GM19397 (cell line): ENCODE results near the gene BNIP3.

Source experiments
- ATAC-seq: cut with Tn5 transposase; IDR thresholded peaks from one replicate; pipeline ENCODE4 v1.9.1; 2021; ENCODE audit warnings: mild to moderate bottlenecking, moderate library complexity; ENCODE audit not compliant: unreplicated experiment

Gene BNIP3

DNA sequence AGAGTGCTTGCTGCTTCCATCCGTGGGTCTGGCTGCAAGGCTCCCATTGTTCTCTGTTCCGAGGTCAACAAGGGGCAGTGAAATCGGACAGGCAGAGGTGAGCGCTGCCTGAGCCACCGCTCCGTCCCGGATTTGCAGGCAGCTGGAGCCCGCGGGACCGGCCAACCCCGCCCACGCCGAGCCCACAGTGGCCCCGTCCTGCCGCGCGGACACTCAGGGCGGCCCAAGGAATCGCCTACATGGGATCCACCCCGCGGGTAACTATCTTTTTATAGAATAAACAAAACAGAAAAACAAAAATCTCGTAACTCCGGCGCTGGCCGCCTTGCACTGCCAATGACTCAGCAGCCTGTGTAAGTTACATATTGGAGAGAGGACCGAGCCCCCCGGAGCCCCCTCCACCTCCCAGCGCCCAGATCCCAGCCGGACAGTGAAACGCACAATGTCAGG lies 1.9 kb downstream of the BNIP3 start:
- ATAC-seq = no peak

DNA sequence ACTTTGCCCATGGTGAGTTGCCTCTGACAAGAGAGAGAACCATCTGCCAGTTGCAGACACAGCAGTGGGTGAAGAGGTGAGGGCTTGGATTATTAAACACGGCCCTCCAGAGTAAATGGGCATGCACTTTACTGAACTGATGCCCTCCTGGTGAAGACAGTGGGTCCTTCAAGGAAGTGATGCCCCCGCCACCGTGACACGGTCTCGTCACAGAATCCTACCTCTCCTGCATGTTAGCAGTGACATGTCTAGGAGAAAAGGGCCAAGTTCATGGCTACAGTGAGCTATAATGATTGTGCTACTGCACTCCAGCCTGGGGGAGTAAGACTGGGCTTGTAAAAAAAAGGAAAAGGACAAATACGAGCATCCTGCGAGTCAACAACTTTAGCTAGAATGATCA lies 2.4 kb downstream of the BNIP3 start:
- no peak for ATAC-seq

DNA sequence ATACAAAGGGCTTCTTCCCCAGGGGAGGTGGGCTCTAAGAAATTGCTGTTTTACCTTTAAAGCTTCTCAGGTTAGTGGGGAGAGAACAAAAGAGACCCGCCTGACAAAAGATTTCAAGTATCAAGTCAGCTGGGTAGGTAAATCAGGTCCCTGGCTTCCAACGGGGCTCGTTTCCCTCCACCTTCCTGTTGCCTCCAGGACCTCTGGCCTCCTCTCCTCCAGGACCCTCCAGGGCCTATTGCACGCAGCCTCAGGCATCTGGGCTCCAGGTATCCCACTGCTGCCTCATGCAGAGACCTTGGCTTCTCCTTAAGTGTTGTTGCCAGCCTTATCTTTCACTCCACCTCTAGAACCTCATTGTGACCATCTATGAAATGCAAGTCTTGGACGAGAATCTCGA lies 2.9 kb downstream of the BNIP3 start:
- no peak for ATAC-seq

DNA sequence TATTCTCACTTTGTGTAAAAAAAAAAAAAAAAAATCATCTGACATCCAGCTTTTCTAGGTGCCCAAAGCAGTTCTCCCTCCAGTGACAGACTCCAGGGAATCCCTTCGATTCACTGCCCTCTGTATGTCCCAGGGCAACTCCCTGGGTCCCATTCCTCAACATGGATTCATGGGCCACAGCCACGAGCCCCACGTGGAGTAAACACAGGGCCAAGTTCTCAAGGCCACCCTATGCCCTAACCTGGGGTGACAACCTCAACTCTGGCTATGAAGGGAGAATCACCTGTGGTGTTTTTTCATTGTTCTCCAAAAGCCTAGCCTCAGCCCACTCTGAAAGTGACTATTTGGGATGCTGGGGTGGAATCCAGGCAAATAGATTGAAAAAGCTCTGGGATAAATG lies 3.4 kb downstream of the BNIP3 start:
- no peak for ATAC-seq

DNA sequence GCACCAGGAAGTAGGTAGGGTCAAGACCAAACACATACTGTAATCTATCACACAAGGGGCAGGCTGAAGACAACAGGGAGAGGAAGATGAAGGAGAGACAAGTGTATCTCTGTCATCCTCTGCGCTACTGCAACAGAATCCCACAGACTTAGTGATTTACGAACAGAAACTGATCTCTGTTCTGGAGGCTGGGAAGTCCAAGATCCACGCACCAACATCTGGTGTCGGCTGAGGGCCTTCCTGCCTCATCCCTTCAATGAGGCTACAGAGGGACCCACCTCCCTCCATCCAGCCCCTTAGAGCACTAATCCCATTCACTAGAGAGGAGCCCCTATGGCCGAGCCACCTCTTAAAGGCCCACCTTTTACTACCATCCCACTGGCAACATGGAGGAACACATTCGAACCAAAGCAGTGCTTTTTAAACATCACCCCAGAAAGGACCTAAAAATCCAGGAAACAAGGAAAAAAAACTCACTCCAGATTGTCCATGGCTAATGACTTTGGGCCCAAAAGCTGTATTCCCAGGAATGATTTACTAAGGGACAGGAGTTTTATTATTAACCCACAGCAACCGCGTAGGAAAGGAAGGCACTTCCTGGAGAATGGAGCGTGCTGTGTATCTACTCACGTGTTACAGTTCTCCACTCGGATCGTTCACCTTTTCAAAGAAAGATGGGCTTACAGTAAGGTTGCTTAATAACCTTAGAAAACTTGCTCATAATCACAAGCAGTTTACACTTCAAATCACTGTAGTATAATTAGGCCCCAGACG lies 4.2 kb downstream of the BNIP3 start:
- ATAC-seq = no peak

DNA sequence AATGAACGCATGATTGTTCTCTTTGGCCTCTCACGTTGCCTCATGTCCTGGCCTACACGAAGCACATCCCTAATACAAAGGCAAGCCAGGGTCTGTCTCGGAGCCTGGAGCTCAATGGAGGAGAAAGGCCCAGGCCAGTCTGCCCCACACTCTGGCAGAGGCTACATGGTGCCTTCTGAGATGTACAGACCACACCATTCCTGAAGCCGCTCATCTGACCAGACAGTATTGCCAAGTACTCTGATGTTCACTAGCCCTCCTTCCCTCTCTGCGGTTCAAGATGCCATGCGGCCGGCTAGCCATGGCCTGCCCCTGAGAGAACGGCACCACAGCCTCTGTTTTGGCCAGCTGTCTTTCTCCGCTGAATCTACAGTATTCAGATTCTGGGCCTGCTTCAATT lies 5.9 kb downstream of the BNIP3 start:
- ATAC-seq = no peak

DNA sequence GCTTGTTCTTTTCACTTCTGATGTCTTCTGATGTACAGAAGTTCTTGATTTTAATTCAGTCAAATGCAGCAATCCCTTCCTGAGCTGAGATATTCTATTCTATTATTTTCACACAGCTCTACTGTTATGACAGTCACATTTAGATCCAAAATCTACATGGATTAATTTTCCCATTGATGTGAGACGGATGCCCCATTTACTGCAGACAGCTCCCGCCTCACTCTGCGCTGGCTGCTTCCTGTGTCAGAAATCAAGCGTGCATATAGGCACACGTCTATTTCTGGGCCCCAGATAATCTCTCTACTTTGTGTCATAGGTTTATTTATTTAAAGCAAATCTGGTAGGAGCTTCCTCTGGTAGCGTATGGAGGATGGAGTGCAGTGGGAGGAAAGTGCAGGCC lies 6.7 kb downstream of the BNIP3 start:
- ATAC-seq = no peak

GRCh38 chr10:131974034-131974817 lies 7.5 kb downstream of the BNIP3 start:
- no peak for ATAC-seq

DNA sequence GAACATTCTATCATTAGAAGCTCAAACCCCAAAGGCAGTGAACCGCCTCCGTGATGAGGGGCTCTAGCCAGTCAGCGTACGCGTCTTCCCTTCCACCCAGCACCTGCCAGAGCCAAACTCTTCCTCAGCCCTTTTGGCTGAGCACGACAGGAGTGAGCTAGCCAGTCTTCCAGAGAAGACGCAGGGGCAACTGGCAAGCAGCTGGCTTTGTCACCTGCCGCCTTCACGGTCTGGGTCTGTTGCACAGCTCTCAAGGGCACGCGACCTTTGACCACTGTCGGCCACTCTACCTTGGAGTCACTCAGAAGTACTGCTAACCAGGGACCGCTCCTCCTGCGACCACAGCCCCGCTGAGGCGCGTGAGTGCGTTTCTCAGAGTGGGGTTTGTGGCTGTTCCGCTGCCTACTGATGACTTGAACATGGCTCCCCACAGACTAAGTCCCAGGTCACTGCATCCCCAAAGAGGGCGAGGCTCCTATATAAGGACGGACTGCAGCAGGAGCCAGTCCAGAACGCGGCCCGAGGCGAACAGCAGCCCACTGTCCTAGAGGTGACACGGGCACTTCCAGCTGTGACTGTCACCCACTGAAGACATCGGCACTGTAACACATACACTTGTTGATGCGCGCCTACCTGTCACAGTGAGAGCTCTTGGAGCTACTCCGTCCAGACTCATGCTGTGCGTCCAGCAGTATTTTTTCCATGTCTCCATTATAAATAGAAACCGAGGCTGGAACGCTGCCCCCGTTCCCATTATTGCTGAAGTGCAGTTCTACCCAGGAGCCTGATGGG lies 8.4 kb downstream of the BNIP3 start:
- no peak for ATAC-seq

DNA sequence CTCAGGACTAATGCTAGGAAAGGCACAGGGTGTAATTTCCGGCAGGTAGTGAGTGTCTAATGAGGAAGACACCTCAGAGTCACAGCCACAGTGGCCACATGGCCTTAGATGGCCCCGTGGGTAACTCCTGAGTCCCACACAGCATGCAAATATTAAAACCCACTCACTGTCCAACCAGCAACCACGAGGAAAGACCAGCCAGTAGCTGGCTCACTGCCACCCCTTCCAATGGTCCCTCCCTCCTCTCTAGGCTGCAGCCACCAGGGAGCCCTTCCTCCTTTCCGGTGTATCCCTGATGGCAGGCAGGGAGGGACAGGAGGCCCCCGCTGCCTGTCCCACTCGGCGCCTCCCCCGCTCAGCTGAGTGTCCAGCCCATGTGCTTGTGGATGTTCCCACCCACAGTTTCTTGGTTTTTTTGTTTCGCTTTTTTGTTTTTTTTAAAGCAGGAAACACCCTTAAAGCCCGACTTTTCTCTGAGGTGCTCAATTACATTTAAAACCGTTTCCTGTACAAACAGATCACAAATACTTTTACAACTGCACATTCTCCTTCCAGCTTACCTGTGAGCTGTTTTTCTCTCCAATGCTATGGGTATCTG lies 9.2 kb downstream of the BNIP3 start:
- ATAC-seq = no peak

DNA sequence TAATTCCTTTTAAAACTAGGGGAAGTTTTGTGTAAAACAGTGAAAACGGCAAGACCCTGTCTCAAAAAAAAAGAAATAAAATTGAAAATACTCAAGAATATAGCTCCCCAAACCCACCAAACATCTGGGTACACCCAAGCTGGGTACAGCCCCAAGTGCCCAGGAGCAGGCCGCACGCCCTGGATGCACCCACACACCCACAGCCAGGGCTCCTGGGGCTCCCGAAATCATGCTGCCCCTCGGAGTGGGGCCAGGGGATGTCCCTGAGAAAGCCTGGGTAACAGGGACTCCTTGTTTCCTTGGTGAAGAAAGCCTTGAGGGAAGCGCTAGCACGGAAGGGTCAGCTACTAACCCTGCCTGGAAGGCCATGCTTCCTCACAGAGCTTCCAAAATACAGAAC lies 10.1 kb downstream of the BNIP3 start:
- ATAC-seq = no peak

DNA sequence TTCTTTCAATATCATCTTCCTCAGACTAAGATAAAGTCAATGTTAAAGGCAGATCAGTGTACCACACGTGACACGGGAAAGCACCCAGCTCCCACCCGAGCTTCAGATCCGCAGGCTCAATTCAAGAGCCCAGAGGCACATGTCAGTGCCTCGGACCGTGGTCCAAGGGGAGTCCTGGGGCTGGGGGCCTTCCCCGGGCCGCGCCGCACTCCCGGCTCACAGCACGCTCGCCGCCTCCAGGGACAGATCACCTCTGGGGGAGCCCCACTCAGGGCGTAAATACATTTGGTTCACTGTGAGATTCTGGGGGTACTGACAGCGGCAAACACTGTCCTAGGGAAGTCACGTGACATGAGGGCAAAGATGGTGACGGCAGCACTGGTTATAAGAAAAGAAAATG lies 10.8 kb downstream of the BNIP3 start:
- no peak for ATAC-seq

DNA sequence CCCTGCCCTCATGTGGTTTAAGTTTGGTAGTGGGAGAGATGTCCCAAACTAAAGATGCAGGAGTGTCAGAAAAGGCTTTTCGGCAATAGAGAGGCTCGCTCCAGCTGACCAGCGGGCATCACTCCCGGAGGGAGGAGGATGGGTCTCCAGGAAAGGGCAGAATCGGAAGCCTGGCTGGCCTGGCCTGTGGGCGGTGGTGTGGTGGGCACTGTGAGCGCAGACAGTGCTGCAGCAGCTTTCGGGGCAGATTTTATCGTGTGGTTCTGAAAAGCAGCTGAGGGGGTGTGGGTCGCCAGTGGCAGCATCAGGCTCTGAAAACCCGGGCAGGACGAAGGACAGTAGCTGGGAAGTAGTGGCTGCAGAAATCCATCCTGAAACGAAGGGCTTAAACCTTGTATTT lies 12.8 kb downstream of the BNIP3 start:
- no peak for ATAC-seq

DNA sequence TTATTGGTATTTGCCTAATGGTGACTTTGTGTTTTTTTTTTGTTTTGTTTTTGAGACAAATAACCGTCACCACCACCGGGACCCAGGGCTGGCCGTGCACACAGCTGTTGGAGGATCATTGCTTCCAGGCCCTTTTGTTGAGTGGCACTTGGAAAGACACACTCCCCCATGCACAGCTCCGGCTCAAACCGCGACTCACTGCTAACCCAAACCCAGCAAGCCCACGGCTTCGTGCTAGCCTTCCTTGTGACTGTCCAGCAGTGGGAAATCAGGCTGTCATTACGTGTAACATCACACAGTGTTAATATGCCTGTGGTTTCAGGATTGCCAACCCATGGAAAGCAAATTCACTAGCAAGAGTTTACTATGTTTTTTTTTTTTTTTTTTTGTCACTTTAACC lies 17.4 kb downstream of the BNIP3 start:
- ATAC-seq = no peak

- ATAC-seq = no peak
Measured at GRCh38 chr10:131963811-131964210, 17.9 kb downstream of the BNIP3 start.

DNA sequence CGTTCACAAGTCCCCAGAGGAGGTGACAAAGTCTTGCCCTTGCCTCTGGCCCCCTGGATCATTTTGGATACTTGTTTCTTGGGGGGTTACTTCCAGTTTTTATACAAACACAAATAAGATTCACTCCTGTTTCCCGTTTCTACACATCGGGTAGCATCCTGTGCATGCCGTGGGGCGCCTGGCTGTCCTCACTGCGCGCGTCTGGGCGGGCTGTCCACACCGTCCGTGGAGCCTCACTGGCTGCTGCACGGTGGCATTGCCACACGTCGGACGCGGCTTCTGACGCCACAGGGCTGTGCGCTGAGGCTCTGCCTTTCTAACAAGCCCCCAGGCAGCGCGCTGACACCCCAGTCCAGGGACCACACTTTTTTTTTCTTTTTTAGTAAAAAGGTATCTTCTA lies 18.4 kb downstream of the BNIP3 start:
- no peak for ATAC-seq

GRCh38 chr10:131961777-131962662 lies 19.7 kb downstream of the BNIP3 start:
- ATAC-seq = peak; percentile 25

GRCh38 chr10:131961047-131961776 lies 20.5 kb downstream of the BNIP3 start:
- ATAC-seq = no peak

DNA sequence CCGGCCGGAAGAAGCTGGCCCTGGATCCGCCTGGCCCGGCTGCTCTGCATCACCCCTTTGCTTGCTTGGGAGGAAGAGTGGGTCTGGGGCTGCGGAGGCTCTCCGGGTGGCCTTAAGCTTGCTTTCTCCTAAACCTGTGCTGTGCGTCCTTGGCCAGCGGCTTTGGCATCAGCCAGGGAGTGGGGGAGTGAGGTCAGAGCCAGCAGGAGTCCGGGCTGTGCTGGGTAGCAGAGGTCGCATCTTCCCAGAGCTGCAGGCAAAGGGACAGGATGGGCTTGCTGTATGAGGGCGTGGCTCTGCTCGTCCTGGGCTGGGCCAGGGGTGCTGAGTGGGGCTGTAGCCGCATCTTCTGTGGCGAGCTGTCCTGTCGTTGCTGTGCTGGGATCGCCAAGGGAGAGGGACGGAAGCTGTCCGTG lies 21.1 kb downstream of the BNIP3 start:
- no peak for ATAC-seq
